CD4-positive, CD25-positive, alpha-beta regulatory T cell (primary cell): Measurements from ENCODE around the gene CHST15. TPM values are rescaled to one million over a fixed set of nuclear protein-coding genes. Genes with fewer than 3 reads are reported as not detected.

Experiments used
- ATAC-seq, 2 donors: fragments of 150-1000 bp; cut with Tn5 transposase; one replicate each; pipeline ENCODE4 v1.10.0; 2021; ENCODE audit warnings: low read depth in 2 of 2, moderate number of reproducible peaks in 2 of 2, moderate library complexity in 1 of 2
- DNase-seq, 3 donors: peaks; one replicate each; pipeline versions ENCODE4 v3.0.0 to v3.0.0-alpha.2; 2012 to 2022; ENCODE audit warnings: mixed read lengths in 1 of 3
- H3K27ac ChIP-seq: one replicate; pipeline ENCODE4 v1.7.0; 2013; ENCODE audit warnings: mild to moderate bottlenecking, low read length; ENCODE audit not compliant: insufficient read depth, poor library complexity, severe bottlenecking
- H3K27me3 ChIP-seq: one replicate; pipeline ENCODE4 v1.7.0; 2013; ENCODE audit warnings: low read length; ENCODE audit not compliant: control insufficient read depth, insufficient read depth
- H3K36me3 ChIP-seq: one replicate; pipeline ENCODE4 v1.7.0; 2013; ENCODE audit warnings: mild to moderate bottlenecking, low read length, moderate library complexity; ENCODE audit not compliant: control insufficient read depth, insufficient read depth
- H3K4me1 ChIP-seq: 2 replicates; pipeline ENCODE4 v1.7.0; 2013; ENCODE audit warnings: mild to moderate bottlenecking, low read length; ENCODE audit not compliant: insufficient read depth, control insufficient read depth, poor library complexity, severe bottlenecking
- H3K4me3 ChIP-seq: one replicate; pipeline ENCODE4 v1.7.0; 2013; ENCODE audit warnings: low read depth, mild to moderate bottlenecking, low read length, moderate library complexity
- H3K9me3 ChIP-seq, 2 experiments: 1 replicate in 1 of 2; 2 replicates in 1 of 2; pipeline ENCODE4 v1.7.0; 2013; ENCODE audit warnings: low read length in 2 of 2, mild to moderate bottlenecking in 1 of 2, moderate library complexity in 1 of 2; ENCODE audit not compliant: control insufficient read depth in 2 of 2
- H3K27ac Mint-ChIP-seq, 3 donors: one replicate each; pipeline ENCODE4 v1.8.0; 2020 to 2022; ENCODE audit warnings: mild to moderate bottlenecking in 3 of 3, mixed read lengths in 3 of 3, moderate library complexity in 2 of 3
- H3K27me3 Mint-ChIP-seq: one replicate; pipeline ENCODE4 v1.8.0; 2022; ENCODE audit warnings: mild to moderate bottlenecking, mixed read lengths
- H3K36me3 Mint-ChIP-seq: one replicate; pipeline ENCODE4 v1.8.0; 2020; ENCODE audit warnings: mixed read lengths
- H3K4me1 Mint-ChIP-seq, 4 donors: one replicate each; pipeline ENCODE4 v1.8.0; 2020 to 2022; ENCODE audit warnings: mixed read lengths in 4 of 4, mild to moderate bottlenecking in 1 of 4
- H3K4me3 Mint-ChIP-seq, 4 donors: one replicate each; pipeline ENCODE4 v1.8.0; 2020 to 2022; ENCODE audit warnings: mild to moderate bottlenecking in 4 of 4, mixed read lengths in 4 of 4, moderate library complexity in 3 of 4
- H3K9me3 Mint-ChIP-seq, 7 donors: one replicate each; pipeline ENCODE4 v1.8.0; 2020 to 2022; ENCODE audit warnings: mixed read lengths in 7 of 7, mild to moderate bottlenecking in 3 of 7, moderate library complexity in 2 of 7
- polyA plus RNA-seq, 4 donors: library from polyadenylated mRNA; unstranded; fragments of 300-500 nt; fragmentation: Illumina TruSeq; gene quantifications; one replicate each; pipeline ENCODE4 v1.2.3, GENCODE V29; 2021
- total RNA-seq: library from RNA; stranded (reverse); gene quantifications from one replicate; pipeline ENCODE4 v1.2.3, GENCODE V29; 2022

Gene CHST15
- total and polyA plus RNA-seq, 5 donors from 2014 or later, result 0.13 to 0.47 (median 0.27) TPM; not detected in 1

GRCh38 chr10:124122211-124122610 lies 28.8 kb upstream of the CHST15 start:
- Mint-ChIP-seq H3K27ac (no peak overlapping the region), H3K27me3 (peaks cover 5% of the 10 kb centered on the region), H3K4me1 (peaks cover 0 to 7% (median 0%) of the 10 kb centered on the region in 4 donors), H3K9me3 (no peaks in the 10 kb centered on the region), H3K36me3 (no peaks in the 10 kb centered on the region), H3K4me3 (no peak overlapping the region)
- Histone ChIP-seq H3K9me3 (no peaks in the 10 kb centered on the region), H3K4me1 (no peaks in the 10 kb centered on the region), H3K27ac (no peak overlapping the region), H3K4me3 (no peak overlapping the region), H3K27me3 (no peaks in the 10 kb centered on the region), H3K36me3 (no peaks in the 10 kb centered on the region)
- DNase-seq, result no peak
- ATAC-seq, result no peak

- Mint-ChIP-seq H3K9me3 (no peaks in the 10 kb centered on the region), H3K27me3 (peaks cover 5% of the 10 kb centered on the region), H3K4me3 (no peak overlapping the region), H3K36me3 (no peaks in the 10 kb centered on the region), H3K4me1 (peaks cover 0 to 7% (median 0%) of the 10 kb centered on the region in 4 donors), H3K27ac (no peak overlapping the region)
- Histone ChIP-seq H3K27me3 (no peaks in the 10 kb centered on the region), H3K4me1 (no peaks in the 10 kb centered on the region), H3K27ac (no peak overlapping the region), H3K36me3 (no peaks in the 10 kb centered on the region), H3K4me3 (no peak overlapping the region), H3K9me3 (no peaks in the 10 kb centered on the region)
- DNase-seq (no peak), ATAC-seq (no peak)
Observed at GRCh38 chr10:124120410-124121061, 27.1 kb upstream of the CHST15 start.

GRCh38 chr10:124119946-124120345 lies 26.5 kb upstream of the CHST15 start:
- no peaks in the 10 kb centered on the region for H3K9me3 ChIP-seq
- H3K36me3 ChIP-seq, result no peaks in the 10 kb centered on the region
- Mint-ChIP-seq H3K27ac (no peak overlapping the region), H3K4me3 (no peak overlapping the region), H3K4me1 (peaks cover 0 to 7% (median 0%) of the 10 kb centered on the region in 4 donors), H3K9me3 (no peaks in the 10 kb centered on the region), H3K36me3 (no peaks in the 10 kb centered on the region), H3K27me3 (peaks cover 5% of the 10 kb centered on the region)
- H3K4me1 ChIP-seq, result no peaks in the 10 kb centered on the region
- H3K27me3 ChIP-seq, result no peaks in the 10 kb centered on the region
- H3K4me3 ChIP-seq, result no peak overlapping the region
- peak in 1 of 3 donors; percentile 32 for DNase-seq
- ATAC-seq, result no peak
- H3K27ac ChIP-seq, result no peak overlapping the region

- Histone ChIP-seq H3K9me3 (no peaks in the 10 kb centered on the region), H3K27me3 (no peaks in the 10 kb centered on the region), H3K4me3 (no peak overlapping the region), H3K4me1 (no peaks in the 10 kb centered on the region), H3K36me3 (no peaks in the 10 kb centered on the region), H3K27ac (no peak overlapping the region)
- Mint-ChIP-seq H3K27ac (no peak overlapping the region), H3K36me3 (no peaks in the 10 kb centered on the region), H3K4me3 (no peak overlapping the region), H3K27me3 (peaks cover 5% of the 10 kb centered on the region), H3K4me1 (peaks cover 0 to 7% (median 0%) of the 10 kb centered on the region in 4 donors), H3K9me3 (no peaks in the 10 kb centered on the region)
- ATAC-seq (no peak), DNase-seq (no peak)
Observed at GRCh38 chr10:124119216-124119615, 25.8 kb upstream of the CHST15 start.

- no peaks in the 10 kb centered on the region for H3K36me3 Mint-ChIP-seq
- Histone ChIP-seq H3K4me1 (no peaks in the 10 kb centered on the region), H3K27ac (no peak overlapping the region), H3K27me3 (no peaks in the 10 kb centered on the region), H3K36me3 (no peaks in the 10 kb centered on the region), H3K9me3 (no peaks in the 10 kb centered on the region), H3K4me3 (no peak overlapping the region)
- H3K4me1 Mint-ChIP-seq, result peaks cover 0 to 4% (median 0%) of the 10 kb centered on the region in 4 donors
- ATAC-seq, result no peak
- peaks cover 5% of the 10 kb centered on the region for H3K27me3 Mint-ChIP-seq
- no peak overlapping the region for H3K27ac Mint-ChIP-seq
- no peaks in the 10 kb centered on the region for H3K9me3 Mint-ChIP-seq
- DNase-seq, result no peak
- no peak overlapping the region for H3K4me3 Mint-ChIP-seq
Observed at GRCh38 chr10:124117833-124118232, 24.4 kb upstream of the CHST15 start.

- Mint-ChIP-seq H3K27ac (peak overlapping the region in 1 of 3 donors; percentile 33), H3K9me3 (no peaks in the 10 kb centered on the region), H3K36me3 (no peaks in the 10 kb centered on the region), H3K4me3 (no peak overlapping the region), H3K4me1 (peaks cover 0 to 2% (median 0%) of the 10 kb centered on the region in 4 donors), H3K27me3 (peaks cover 5% of the 10 kb centered on the region)
- no peak overlapping the region for H3K27ac ChIP-seq
- DNase-seq, result no peak
- no peak for ATAC-seq
- no peak overlapping the region for H3K4me3 ChIP-seq
- no peaks in the 10 kb centered on the region for H3K36me3 ChIP-seq
- H3K9me3 ChIP-seq, result no peaks in the 10 kb centered on the region
- H3K27me3 ChIP-seq, result no peaks in the 10 kb centered on the region
- no peaks in the 10 kb centered on the region for H3K4me1 ChIP-seq
Observed at GRCh38 chr10:124117511-124117785, 24.1 kb upstream of the CHST15 start.

GRCh38 chr10:124116771-124117510 lies 23.5 kb upstream of the CHST15 start:
- ATAC-seq (no peak), DNase-seq (no peak)
- H3K27me3 ChIP-seq, result no peaks in the 10 kb centered on the region
- peaks cover 0 to 2% (median 0%) of the 10 kb centered on the region in 4 donors for H3K4me1 Mint-ChIP-seq
- H3K36me3 Mint-ChIP-seq, result no peaks in the 10 kb centered on the region
- H3K27me3 Mint-ChIP-seq, result peaks cover 5% of the 10 kb centered on the region
- no peaks in the 10 kb centered on the region for H3K36me3 ChIP-seq
- no peak overlapping the region for H3K4me3 Mint-ChIP-seq
- peak overlapping the region in 1 of 3 donors; percentile 33 for H3K27ac Mint-ChIP-seq
- no peak overlapping the region for H3K4me3 ChIP-seq
- no peaks in the 10 kb centered on the region for H3K9me3 ChIP-seq
- H3K4me1 ChIP-seq, result no peaks in the 10 kb centered on the region
- H3K9me3 Mint-ChIP-seq, result no peaks in the 10 kb centered on the region
- H3K27ac ChIP-seq, result no peak overlapping the region

GRCh38 chr10:124114696-124115095 lies 21.3 kb upstream of the CHST15 start:
- Mint-ChIP-seq H3K27me3 (peaks cover 5% of the 10 kb centered on the region), H3K4me3 (no peak overlapping the region), H3K4me1 (peaks cover 0 to 2% (median 0%) of the 10 kb centered on the region in 4 donors), H3K9me3 (no peaks in the 10 kb centered on the region), H3K36me3 (no peaks in the 10 kb centered on the region), H3K27ac (no peak overlapping the region)
- no peak overlapping the region for H3K4me3 ChIP-seq
- no peaks in the 10 kb centered on the region for H3K4me1 ChIP-seq
- ATAC-seq (no peak), DNase-seq (no peak)
- no peaks in the 10 kb centered on the region for H3K36me3 ChIP-seq
- no peak overlapping the region for H3K27ac ChIP-seq
- H3K9me3 ChIP-seq, result no peaks in the 10 kb centered on the region
- no peaks in the 10 kb centered on the region for H3K27me3 ChIP-seq
